Breast epithelium (tissue), 3 donors: ENCODE measurements around the gene ASTN1.

Experiments
- CTCF ChIP-seq, 3 donors: fragments of 450-650 bp; IDR thresholded peaks; one replicate each; pipeline ENCODE4 v1.5.1; 2016 to 2017; ENCODE audit warnings: antibody characterized with exemption in 3 of 3, mild to moderate bottlenecking in 3 of 3, moderate library complexity in 3 of 3
- POLR2A ChIP-seq: fragments of 450-650 bp; IDR thresholded peaks from one replicate; pipeline ENCODE4 v1.6.1; 2016; ENCODE audit warnings: antibody characterized with exemption, mild to moderate bottlenecking, moderate library complexity
- POLR2AphosphoS5 ChIP-seq, 3 donors: sonication (generic); formaldehyde crosslinking; IDR thresholded peaks; one replicate each; pipeline ENCODE4 v1.6.1; 2017; ENCODE audit warnings: antibody characterized with exemption in 3 of 3

GRCh38 chr1:177210071-177210470 is 45.6 kb upstream of the ASTN1 start:
- TF ChIP-seq CTCF (IDR thresholded peaks at IDR 0.05) (no peak), POLR2AphosphoS5 (IDR thresholded peaks at IDR 0.05) (no peak), POLR2A (no peak)
